H9 (cell line): Measurements from ENCODE around the gene UTP20. TPM values are rescaled to one million over a fixed set of nuclear protein-coding genes. Genes with fewer than 3 reads are reported as not detected.
"Not testable (repeated sequence)": the region's sequence is repeated elsewhere in the genome, so short reads cannot be mapped to it uniquely, and the experiment has no call there.

ENCODE experiments used
- DNase-seq: peaks from one replicate; pipeline ENCODE4 v3.0.0-alpha.2; 2017
- H2AFZ ChIP-seq: one replicate; pipeline ENCODE4 v1.6.1; 2013; ENCODE audit warnings: mild to moderate bottlenecking, low read length, control low read depth, moderate library complexity
- H2AK5ac ChIP-seq: 2 replicates; pipeline ENCODE4 v1.6.1; 2013; ENCODE audit warnings: low read length, control low read depth, mixed read lengths; ENCODE audit not compliant: insufficient read length
- H2BK120ac ChIP-seq: one replicate; pipeline ENCODE4 v1.6.1; 2013; ENCODE audit warnings: low read depth, mild to moderate bottlenecking, low read length, control low read depth, inconsistent platforms; ENCODE audit not compliant: poor library complexity, severe bottlenecking
- H2BK12ac ChIP-seq: 2 replicates; pipeline ENCODE4 v1.6.1; 2013; ENCODE audit warnings: low read length, control low read depth, mixed read lengths, low read depth; ENCODE audit not compliant: insufficient read length
- H2BK15ac ChIP-seq: 2 replicates; pipeline ENCODE4 v1.6.1; 2013; ENCODE audit warnings: low read depth, low read length, control low read depth
- H2BK20ac ChIP-seq: one replicate; pipeline ENCODE4 v1.6.1; 2013; ENCODE audit warnings: low read depth, mild to moderate bottlenecking, low read length, control low read depth, inconsistent platforms; ENCODE audit not compliant: poor library complexity, severe bottlenecking
- H2BK5ac ChIP-seq: 2 replicates; pipeline ENCODE4 v1.6.1; 2013; ENCODE audit warnings: low read length, control low read depth, mixed read lengths; ENCODE audit not compliant: insufficient read length
- H3K14ac ChIP-seq: 2 replicates; pipeline ENCODE4 v1.6.1; 2013; ENCODE audit warnings: low read length, control low read depth; ENCODE audit not compliant: insufficient read depth
- H3K18ac ChIP-seq: 2 replicates; pipeline ENCODE4 v1.6.1; 2013; ENCODE audit warnings: low read depth, mild to moderate bottlenecking, mixed read lengths, low read length, control low read depth; ENCODE audit not compliant: insufficient read length
- H3K23ac ChIP-seq: 2 replicates; pipeline ENCODE4 v1.6.1; 2013; ENCODE audit warnings: low read length, control low read depth, mixed read lengths, low read depth; ENCODE audit not compliant: insufficient read length
- H3K23me2 ChIP-seq: 2 replicates; pipeline ENCODE4 v1.6.1; 2013; ENCODE audit warnings: low read depth, mild to moderate bottlenecking, mixed read lengths, low read length, control low read depth; ENCODE audit not compliant: insufficient read length, poor library complexity, severe bottlenecking
- H3K27ac ChIP-seq: 2 replicates; pipeline ENCODE4 v1.5.1; 2013; ENCODE audit warnings: low read length, control low read depth, mixed read lengths, low read depth; ENCODE audit not compliant: insufficient read length
- H3K27me3 ChIP-seq: 2 replicates; pipeline ENCODE4 v1.6.1; 2013; ENCODE audit warnings: low read length, control low read depth, inconsistent platforms; ENCODE audit not compliant: insufficient read depth
- H3K4ac ChIP-seq: 2 replicates; pipeline ENCODE4 v1.6.1; 2013; ENCODE audit warnings: low read depth, mild to moderate bottlenecking, control low read depth, inconsistent platforms, low read length, moderate library complexity
- H3K4me1 ChIP-seq: 2 replicates; pipeline ENCODE4 v1.6.1; 2013; ENCODE audit warnings: low read length, control low read depth, inconsistent platforms; ENCODE audit not compliant: insufficient read depth
- H3K4me2 ChIP-seq: 2 replicates; pipeline ENCODE4 v1.6.1; 2013; ENCODE audit warnings: low read length, control low read depth, mixed read lengths; ENCODE audit not compliant: insufficient read length, insufficient read depth
- H3K56ac ChIP-seq: 2 replicates; pipeline ENCODE4 v1.6.1; 2013; ENCODE audit warnings: low read depth, mild to moderate bottlenecking, mixed read lengths, low read length, control low read depth; ENCODE audit not compliant: insufficient read length
- H3K79me1 ChIP-seq: 2 replicates; pipeline ENCODE4 v1.6.1; 2013; ENCODE audit warnings: low read depth, mild to moderate bottlenecking, moderate library complexity, low read length, control low read depth, inconsistent platforms; ENCODE audit not compliant: insufficient read depth, poor library complexity, severe bottlenecking
- H3K79me2 ChIP-seq: 2 replicates; pipeline ENCODE4 v1.6.1; 2013; ENCODE audit warnings: low read length, control low read depth, inconsistent platforms; ENCODE audit not compliant: insufficient read depth
- H3K9ac ChIP-seq: 2 replicates; pipeline ENCODE4 v1.6.1; 2013; ENCODE audit warnings: low read length, control low read depth, mixed read lengths; ENCODE audit not compliant: insufficient read length; ENCODE audit errors: extremely low read depth
- H3K9me3 ChIP-seq: one replicate; pipeline ENCODE4 v1.6.1; 2013; ENCODE audit warnings: low read depth, low read length, inconsistent platforms; ENCODE audit not compliant: control insufficient read depth
- H3T11ph ChIP-seq: one replicate; pipeline ENCODE4 v1.6.1; 2013; ENCODE audit warnings: mild to moderate bottlenecking, low read length, control low read depth, inconsistent platforms
- H4K20me1 ChIP-seq: one replicate; pipeline ENCODE4 v1.6.1; 2013; ENCODE audit not compliant: control insufficient read depth, insufficient read length, insufficient read depth
- H4K5ac ChIP-seq: 2 replicates; pipeline ENCODE4 v1.6.1; 2013; ENCODE audit warnings: low read depth, mild to moderate bottlenecking, mixed read lengths, low read length, control low read depth; ENCODE audit not compliant: insufficient read length
- H4K8ac ChIP-seq: replicated peaks from 2 replicates; pipeline ENCODE4 v1.6.1; 2013; ENCODE audit warnings: low read length, control low read depth, mixed read lengths, low read depth; ENCODE audit not compliant: insufficient read length
- H4K91ac ChIP-seq: 2 replicates; pipeline ENCODE4 v1.6.1; 2013; ENCODE audit warnings: low read depth, mild to moderate bottlenecking, moderate library complexity, mixed read lengths, low read length, control low read depth; ENCODE audit not compliant: insufficient read length
- H3K27ac Mint-ChIP-seq, 3 experiments: 2 replicates in 2 of 3; 3 replicates in 1 of 3; pipeline ENCODE4 v1.8.0; 2020 to 2021; ENCODE audit warnings: mixed read lengths in 3 of 3, mild to moderate bottlenecking in 1 of 3, moderate library complexity in 1 of 3
- H3K27me3 Mint-ChIP-seq: 2 replicates; pipeline ENCODE4 v1.8.0; 2021; ENCODE audit warnings: low read depth, mild to moderate bottlenecking, moderate library complexity, mixed read lengths
- H3K36me3 Mint-ChIP-seq, 3 experiments: 2 replicates in 2 of 3; 3 replicates in 1 of 3; pipeline ENCODE4 v1.8.0; 2020 to 2021; ENCODE audit warnings: low read depth in 3 of 3, mixed read lengths in 3 of 3; ENCODE audit not compliant: insufficient read depth in 1 of 3
- H3K4me1 Mint-ChIP-seq, 2 experiments: 2 replicates each; pipeline ENCODE4 v1.8.0; 2020; ENCODE audit warnings: mixed read lengths in 2 of 2
- H3K4me3 Mint-ChIP-seq, 2 experiments: 2 replicates in 1 of 2; 3 replicates in 1 of 2; pipeline ENCODE4 v1.8.0; 2020 to 2021; ENCODE audit warnings: mild to moderate bottlenecking in 2 of 2, mixed read lengths in 2 of 2, moderate library complexity in 1 of 2
- H3K9me3 Mint-ChIP-seq, 2 experiments: 2 replicates in 1 of 2; 3 replicates in 1 of 2; pipeline ENCODE4 v1.8.0; 2020; ENCODE audit warnings: mild to moderate bottlenecking in 2 of 2, mixed read lengths in 2 of 2, moderate library complexity in 1 of 2
- WGBS: extraction: QIAGEN DNeasy Blood & Tissue Kit; methylation state at CpG from one replicate; pipeline ENCODE4 v1.1.7; 2013; ENCODE audit warnings: missing lambda C conversion rate, low lambda C conversion rate, mixed read lengths; ENCODE audit not compliant: insufficient read length; ENCODE audit errors: extremely low coverage; 5-methylcytosine and 5-hydroxymethylcytosine counted together
- total RNA-seq: library from RNA; stranded (reverse); gene quantifications from 2 replicates; pipeline ENCODE4 v1.2.1, GENCODE V29; 2021
- TF ChIP-seq, protein P1 (sequence below): fragments of 200-600 bp; sonication (generic); conservative IDR thresholded peaks from 3 replicates; pipeline ENCODE4 v1.8.0; 2021; ENCODE audit warnings: antibody characterized with exemption, mild to moderate bottlenecking

The UTP20 gene
- total RNA-seq, 1 experiment from 2014 or later: 38.3 TPM

- Histone ChIP-seq H3K79me2 (no peaks in the 10 kb centered on the region), H3K9me3 (no peaks in the 10 kb centered on the region), H2AFZ (no peak overlapping the region), H3K79me1 (no peaks in the 10 kb centered on the region), H3K23me2 (no peaks in the 10 kb centered on the region), H2BK15ac (no peak overlapping the region), H4K5ac (no peak overlapping the region), H2BK20ac (no peak overlapping the region), H3K9ac (no peak overlapping the region), H4K20me1 (no peaks in the 10 kb centered on the region), H3K4me2 (no peak overlapping the region), H3K27me3 (no peaks in the 10 kb centered on the region), H2BK12ac (no peak overlapping the region), H3K18ac (no peak overlapping the region), H3K56ac (no peak overlapping the region), H4K91ac (no peak overlapping the region), H3K27ac (no peak overlapping the region), H3T11ph (no peak overlapping the region), H3K14ac (no peak overlapping the region), H3K4me1 (no peaks in the 10 kb centered on the region), H3K4ac (no peak overlapping the region), H3K23ac (no peak overlapping the region), H2AK5ac (no peak overlapping the region), H4K8ac (no peak overlapping the region), H2BK120ac (no peak overlapping the region), H2BK5ac (no peak overlapping the region)
- Mint-ChIP-seq H3K36me3 (no peaks in the 10 kb centered on the region), H3K4me3 (no peak overlapping the region), H3K4me1 (no peaks in the 10 kb centered on the region), H3K9me3 (no peaks in the 10 kb centered on the region), H3K27me3 (peaks cover 3% of the 10 kb centered on the region), H3K27ac (no peak overlapping the region)
- TF ChIP-seq, protein P1, sequence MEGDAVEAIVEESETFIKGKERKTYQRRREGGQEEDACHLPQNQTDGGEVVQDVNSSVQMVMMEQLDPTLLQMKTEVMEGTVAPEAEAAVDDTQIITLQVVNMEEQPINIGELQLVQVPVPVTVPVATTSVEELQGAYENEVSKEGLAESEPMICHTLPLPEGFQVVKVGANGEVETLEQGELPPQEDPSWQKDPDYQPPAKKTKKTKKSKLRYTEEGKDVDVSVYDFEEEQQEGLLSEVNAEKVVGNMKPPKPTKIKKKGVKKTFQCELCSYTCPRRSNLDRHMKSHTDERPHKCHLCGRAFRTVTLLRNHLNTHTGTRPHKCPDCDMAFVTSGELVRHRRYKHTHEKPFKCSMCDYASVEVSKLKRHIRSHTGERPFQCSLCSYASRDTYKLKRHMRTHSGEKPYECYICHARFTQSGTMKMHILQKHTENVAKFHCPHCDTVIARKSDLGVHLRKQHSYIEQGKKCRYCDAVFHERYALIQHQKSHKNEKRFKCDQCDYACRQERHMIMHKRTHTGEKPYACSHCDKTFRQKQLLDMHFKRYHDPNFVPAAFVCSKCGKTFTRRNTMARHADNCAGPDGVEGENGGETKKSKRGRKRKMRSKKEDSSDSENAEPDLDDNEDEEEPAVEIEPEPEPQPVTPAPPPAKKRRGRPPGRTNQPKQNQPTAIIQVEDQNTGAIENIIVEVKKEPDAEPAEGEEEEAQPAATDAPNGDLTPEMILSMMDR: no peak
- WGBS: no CpG with 5 or more reads among the region's 1 CpG
- DNase-seq: no peak
These were observed 135.3 kb downstream of the UTP20 start for GRCh38 chr12:101415228-101415627.

DNA sequence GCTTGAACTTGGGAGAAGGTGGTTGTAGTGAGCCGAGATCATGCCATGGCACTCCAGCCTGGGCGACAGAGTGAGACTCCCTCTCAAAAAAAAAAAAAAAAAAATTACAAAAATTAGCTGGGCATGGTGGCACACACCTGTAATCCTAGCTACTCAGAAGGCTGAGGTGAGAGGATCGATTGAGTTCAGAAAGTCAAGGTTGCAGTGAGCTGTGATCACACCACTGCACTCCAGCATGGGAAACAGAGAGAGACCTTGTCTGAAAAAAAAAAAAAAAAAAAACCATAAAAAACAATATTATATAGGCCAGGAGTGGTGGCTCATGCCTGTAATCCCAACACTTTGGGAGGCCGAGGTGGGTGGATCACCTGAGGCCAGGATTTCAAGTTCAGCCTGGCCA, 142.2 kb downstream of the UTP20 start:
- not testable (repeated sequence) for H2BK120ac ChIP-seq, H3K14ac ChIP-seq, H3K56ac ChIP-seq, H3K27me3 Mint-ChIP-seq, H4K20me1 ChIP-seq, H3K9ac ChIP-seq, H3K23ac ChIP-seq, H3K27ac Mint-ChIP-seq, H3K23me2 ChIP-seq, H3K36me3 Mint-ChIP-seq, H2BK5ac ChIP-seq, H3K4me3 Mint-ChIP-seq, H2AK5ac ChIP-seq, H2BK12ac ChIP-seq, H3K79me1 ChIP-seq, H3K9me3 ChIP-seq, H3K9me3 Mint-ChIP-seq, H3K4me1 ChIP-seq, H4K5ac ChIP-seq, H2BK15ac ChIP-seq, H2AFZ ChIP-seq, H4K91ac ChIP-seq, H2BK20ac ChIP-seq, H3K4ac ChIP-seq, DNase-seq, H3K4me1 Mint-ChIP-seq, H3K27ac ChIP-seq, H4K8ac ChIP-seq, H3K18ac ChIP-seq, H3T11ph ChIP-seq, H3K79me2 ChIP-seq, H3K27me3 ChIP-seq, H3K4me2 ChIP-seq
- WGBS: no CpG with 5 or more reads among the region's 4 CpGs
